NCI-H1436 (cell line): Measurements from ENCODE around the gene RANBP10.
"Not testable (repeated sequence)": the region's sequence is repeated elsewhere in the genome, so short reads cannot be mapped to it uniquely, and the experiment has no call there.

Experiments
- DNase-seq: peaks from one replicate; lab custom pipeline; 2025; lab: John Stamatoyannopoulos, UW

Gene RANBP10

GRCh38 chr16:67713647-67714273, 92.6 kb downstream of the RANBP10 start:
- no peak for DNase-seq

DNA sequence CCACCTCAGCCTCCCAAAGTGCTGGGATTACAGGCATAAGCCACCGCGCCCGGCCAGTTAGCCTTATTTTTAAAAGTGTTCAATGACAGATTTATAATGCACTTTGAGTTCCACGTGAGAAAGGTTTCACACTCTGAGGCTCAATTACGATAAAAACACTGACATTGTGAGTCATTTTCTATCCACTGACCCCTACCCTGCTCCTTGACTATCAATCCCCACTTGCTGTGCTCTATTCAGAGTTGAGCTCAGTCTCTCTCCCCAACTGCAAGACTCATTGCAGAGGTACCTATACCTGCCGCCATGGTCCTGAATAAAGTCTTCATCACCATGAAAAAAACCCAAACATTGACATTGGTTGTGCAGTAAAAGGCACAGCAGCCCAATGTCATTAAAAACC, 95.8 kb downstream of the RANBP10 start:
- DNase-seq, result no peak

GRCh38 chr16:67709050-67709449, 97.3 kb downstream of the RANBP10 start:
- no peak for DNase-seq

GRCh38 chr16:67708368-67708771, 98.0 kb downstream of the RANBP10 start:
- no peak for DNase-seq

- no peak for DNase-seq
Measured at GRCh38 chr16:67707790-67708189, 98.6 kb downstream of the RANBP10 start.

- DNase-seq, result no peak
Measured at GRCh38 chr16:67707210-67707609, 99.2 kb downstream of the RANBP10 start.

GRCh38 chr16:67704110-67704509, 102.2 kb downstream of the RANBP10 start:
- no peak for DNase-seq

GRCh38 chr16:67703626-67704025, 102.7 kb downstream of the RANBP10 start:
- DNase-seq, result no peak

- DNase-seq, result no peak
Measured at GRCh38 chr16:67702130-67702529, 104.2 kb downstream of the RANBP10 start.

DNA sequence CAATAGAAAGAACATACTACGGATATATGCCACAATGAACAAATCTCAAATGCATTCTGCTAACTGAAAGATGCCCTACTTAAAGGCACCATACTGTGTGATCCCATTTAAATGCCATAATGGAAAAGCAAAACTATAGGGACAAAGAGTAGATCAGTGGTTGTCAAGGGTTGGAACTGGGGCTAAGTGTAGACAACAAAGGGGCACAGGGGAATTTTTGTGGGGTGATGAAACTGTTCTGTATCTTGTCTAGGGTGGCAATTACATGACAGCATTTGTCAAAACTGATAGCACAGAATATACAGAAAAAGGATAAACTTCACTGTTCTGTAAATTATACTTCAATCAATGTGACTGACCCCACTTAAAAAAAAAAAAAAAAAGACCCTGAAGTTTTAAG, 104.9 kb downstream of the RANBP10 start:
- DNase-seq, result no peak

GRCh38 chr16:67699265-67699664, 107.1 kb downstream of the RANBP10 start:
- no peak for DNase-seq

- no peak for DNase-seq
Measured at GRCh38 chr16:67697422-67698185, 108.8 kb downstream of the RANBP10 start.

- no peak for DNase-seq
Measured at GRCh38 chr16:67694611-67695010, 111.7 kb downstream of the RANBP10 start.

DNA sequence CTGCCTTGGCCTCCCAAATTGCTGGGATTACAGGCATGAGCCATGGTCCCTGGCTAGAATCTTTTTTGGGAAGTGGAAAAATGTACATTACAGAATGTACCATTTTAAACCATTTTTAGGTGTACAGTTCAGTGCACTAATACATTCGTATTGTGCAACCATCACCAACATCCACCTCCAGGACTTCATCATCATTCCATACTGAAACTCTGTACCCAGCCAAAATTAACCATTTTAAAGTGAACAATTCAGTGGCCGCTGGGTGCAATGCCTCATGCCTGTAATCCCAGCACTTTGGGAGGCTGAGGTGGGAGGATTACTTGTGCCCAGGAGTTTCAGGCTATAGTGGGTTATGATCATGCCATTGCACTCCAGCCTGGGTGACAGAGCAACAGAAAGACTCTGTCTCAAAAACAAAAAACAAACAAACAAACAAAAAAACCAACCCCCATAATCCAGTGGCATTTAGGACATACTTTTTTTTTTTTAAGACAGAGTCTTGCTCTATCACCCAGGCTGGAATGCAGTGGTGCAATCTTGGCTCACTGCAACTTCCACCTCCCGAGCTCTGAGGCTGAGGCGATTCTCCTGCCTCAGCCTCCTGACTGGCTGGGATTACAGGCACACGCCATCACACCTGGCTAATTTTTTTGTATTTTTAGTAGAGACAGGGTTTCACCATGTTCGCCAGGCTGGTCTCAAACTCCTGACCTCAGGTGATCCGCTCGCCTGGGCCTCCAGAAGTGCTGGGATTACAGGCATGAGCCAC, 112.7 kb downstream of the RANBP10 start:
- DNase-seq, result not testable (repeated sequence)

- DNase-seq, result no peak
Measured at GRCh38 chr16:67685388-67686112, 120.8 kb downstream of the RANBP10 start.

DNA sequence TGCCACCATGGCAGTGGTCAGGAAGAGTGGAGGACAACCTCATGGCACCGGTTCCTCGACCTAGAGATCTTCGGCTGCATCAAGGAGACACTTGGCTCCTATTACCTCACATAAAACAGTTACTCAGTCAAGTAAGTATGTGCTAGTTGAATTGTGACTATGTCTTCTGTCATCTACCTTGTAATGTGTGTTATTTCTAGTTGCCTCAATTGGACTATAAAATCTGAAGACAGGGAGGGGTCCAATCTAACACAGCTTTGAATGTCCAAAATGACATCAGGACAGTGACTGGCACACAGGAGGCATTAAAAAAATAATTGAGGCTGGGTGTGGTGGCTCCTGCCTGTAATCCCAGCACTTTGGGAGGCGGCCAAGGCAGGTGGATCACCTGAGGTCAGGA, 122.6 kb downstream of the RANBP10 start:
- DNase-seq, result no peak

DNA sequence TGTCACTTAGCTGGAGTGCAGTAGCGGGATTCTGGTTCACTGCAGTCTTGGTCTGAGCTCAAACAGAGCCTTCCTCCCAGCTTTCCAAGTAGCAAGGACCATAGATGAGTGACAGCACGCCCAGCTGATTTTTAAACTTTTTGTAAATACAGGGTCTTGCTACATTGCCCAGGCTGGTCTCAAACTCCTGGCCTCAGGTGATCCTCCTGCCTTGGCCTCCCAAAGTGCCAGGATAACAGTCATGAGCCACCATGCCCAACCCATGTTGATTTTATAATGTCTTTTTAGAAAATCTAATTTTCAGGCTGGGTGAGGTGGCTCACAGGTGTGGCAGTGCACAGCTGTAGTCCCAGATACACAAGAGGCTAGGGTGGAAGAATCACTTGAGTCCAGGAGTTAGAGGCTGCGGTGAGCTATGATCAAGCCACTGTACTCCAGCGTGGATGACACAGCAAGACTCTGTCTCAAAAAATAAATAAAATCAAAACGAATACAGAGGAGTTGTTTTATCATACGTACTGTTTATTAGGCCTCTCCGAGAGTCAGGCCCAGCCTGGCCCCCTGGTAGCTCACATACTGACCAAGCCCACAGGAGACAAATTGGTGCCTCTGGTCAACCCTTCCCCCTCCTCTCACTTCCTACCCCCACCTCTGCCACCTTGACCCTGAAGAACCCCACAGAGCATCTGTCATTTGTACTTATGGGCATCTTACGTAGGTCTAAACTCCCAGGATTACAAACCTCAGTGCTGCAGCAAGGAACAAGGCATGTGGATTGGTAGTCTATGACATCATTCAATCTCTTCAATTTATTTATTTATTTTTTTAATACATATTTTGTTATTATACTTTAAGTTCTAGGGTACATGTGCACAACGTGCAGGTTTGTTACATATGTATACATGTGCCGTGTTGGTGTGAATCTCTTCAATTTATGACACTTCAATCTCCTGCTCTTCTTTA, 126.1 kb downstream of the RANBP10 start:
- DNase-seq, result no peak

DNA sequence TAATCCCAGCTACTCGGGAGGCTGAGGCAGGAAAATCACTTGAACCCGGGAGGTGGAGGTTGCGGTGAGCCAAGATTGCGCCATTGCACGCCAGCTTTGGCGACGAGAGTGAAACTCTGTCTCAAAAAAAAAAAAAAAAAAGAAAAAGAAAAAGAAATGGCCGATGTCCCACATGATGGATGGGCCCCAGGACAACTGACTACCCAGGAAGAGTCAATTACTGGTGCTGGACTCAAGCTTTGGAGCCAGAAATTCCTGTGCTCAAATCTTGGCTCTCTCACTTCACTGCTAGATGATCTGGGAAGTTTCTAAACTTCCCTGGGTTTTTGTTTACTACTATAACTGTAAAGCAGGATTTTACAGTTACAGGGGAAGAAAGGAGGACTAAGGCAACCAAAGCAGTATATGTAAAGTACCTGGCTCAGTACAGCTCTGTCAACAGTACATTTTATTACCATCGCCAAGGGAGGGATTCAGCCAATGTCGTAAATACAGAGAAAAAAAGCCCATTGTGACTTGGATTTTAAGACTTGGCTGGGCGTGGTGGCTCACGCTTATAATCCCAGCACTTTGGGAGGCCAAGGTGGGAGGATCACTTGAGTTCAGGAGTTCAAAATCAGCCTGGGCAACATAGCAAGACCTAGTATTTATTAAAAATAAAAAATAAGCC, 127.9 kb downstream of the RANBP10 start:
- DNase-seq, result no peak

DNA sequence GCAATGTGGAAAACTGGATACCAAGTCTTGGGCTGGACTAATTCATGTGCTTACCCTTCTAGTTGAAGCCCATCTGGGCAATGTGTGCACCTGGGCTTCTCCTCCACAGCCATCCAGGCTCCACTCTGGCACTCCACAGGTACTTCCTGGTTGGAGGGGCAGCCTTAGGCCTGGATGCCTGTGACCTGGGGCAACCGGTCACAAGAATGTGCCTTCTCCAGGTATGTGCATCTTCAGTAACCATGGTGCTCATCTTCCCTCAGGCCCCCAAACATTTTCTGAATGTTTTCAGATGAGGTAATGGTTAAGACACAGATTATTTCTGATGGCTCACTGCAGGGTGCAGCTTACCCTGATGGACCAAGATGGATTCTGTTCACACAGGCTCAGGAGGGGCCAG, 128.6 kb downstream of the RANBP10 start:
- no peak for DNase-seq

GRCh38 chr16:67676939-67677338, 129.4 kb downstream of the RANBP10 start:
- no peak for DNase-seq

DNA sequence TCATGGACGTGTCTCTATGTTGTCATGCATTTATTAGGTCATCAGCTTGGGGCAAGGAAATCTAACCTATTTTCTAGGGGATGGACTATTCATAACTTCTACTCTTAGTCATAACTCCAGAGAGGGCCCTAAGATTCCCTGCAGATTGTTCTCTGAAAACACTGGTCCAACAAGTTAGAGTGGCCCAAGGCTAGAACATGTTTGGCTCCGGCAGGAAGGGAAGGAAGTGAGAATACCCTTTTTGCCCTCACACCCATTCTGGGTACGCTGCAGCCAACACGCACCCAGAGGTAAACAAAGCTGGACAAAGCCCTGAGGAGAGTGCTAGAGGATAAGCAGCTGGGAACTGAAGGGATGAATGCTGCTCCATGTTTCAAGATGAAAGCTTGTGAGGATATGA, 129.8 kb downstream of the RANBP10 start:
- no peak for DNase-seq
